LNCaP clone FGC (cell line): ENCODE measurements around the gene AFF4.

Experiments
- DNase-seq: peaks from one replicate; pipeline ENCODE4 v3.0.0-alpha.2; 2011; ENCODE audit warnings: low read depth
- H3K4me3 ChIP-seq: 2 replicates; pipeline ENCODE4 v1.5.1; 2011; ENCODE audit warnings: mild to moderate bottlenecking, low read depth, low read length, control low read depth
- TF ChIP-seq, protein P1 (sequence below): IDR thresholded peaks from 2 replicates; pipeline ENCODE4 v1.5.1; 2012; ENCODE audit warnings: mild to moderate bottlenecking; ENCODE audit not compliant: control insufficient read depth, insufficient read depth; ENCODE audit errors: extremely low read depth

Gene AFF4

DNA sequence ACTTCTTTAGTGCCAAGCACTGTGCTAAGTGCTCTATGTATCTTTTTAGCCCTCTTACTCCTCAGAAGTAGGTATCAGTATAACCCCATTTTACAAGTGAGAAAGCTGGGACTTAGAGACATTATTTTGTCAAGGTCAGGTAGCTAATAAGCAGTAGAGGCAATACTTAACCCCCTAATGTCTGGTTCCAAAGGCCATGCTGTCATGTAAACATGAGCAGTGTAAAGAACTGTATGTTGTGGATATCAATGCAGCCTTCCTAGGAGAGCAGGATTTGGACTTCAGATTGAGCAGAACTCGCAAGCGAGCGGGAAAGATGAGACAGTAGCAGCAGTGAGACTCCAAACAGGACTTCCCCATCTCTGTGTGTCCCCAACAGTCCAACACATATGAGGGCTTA, 129.4 kb downstream of the AFF4 start:
- DNase-seq: no peak
- TF ChIP-seq, protein P1, sequence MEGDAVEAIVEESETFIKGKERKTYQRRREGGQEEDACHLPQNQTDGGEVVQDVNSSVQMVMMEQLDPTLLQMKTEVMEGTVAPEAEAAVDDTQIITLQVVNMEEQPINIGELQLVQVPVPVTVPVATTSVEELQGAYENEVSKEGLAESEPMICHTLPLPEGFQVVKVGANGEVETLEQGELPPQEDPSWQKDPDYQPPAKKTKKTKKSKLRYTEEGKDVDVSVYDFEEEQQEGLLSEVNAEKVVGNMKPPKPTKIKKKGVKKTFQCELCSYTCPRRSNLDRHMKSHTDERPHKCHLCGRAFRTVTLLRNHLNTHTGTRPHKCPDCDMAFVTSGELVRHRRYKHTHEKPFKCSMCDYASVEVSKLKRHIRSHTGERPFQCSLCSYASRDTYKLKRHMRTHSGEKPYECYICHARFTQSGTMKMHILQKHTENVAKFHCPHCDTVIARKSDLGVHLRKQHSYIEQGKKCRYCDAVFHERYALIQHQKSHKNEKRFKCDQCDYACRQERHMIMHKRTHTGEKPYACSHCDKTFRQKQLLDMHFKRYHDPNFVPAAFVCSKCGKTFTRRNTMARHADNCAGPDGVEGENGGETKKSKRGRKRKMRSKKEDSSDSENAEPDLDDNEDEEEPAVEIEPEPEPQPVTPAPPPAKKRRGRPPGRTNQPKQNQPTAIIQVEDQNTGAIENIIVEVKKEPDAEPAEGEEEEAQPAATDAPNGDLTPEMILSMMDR: no peak
- no peak overlapping the region for H3K4me3 ChIP-seq

DNA sequence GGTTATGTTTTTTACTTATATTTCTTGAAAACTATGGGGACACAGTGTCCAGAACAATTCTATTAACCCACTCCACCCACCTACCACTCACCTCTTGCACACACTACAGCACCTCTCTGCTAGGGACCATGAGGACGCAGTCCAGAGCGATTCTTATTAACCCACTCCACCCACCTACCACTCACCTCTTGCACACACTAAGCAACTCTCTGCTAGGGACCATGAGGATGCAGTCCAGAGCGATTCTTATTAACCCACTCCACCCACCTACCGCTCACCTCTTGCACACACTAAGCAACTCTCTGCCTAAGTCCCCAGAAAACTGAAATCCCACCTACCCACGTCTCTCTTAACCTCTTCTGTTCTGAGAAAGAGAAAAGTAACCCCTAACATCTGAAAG, 130.8 kb downstream of the AFF4 start:
- TF ChIP-seq, protein P1: no peak
- no peak overlapping the region for H3K4me3 ChIP-seq

DNA sequence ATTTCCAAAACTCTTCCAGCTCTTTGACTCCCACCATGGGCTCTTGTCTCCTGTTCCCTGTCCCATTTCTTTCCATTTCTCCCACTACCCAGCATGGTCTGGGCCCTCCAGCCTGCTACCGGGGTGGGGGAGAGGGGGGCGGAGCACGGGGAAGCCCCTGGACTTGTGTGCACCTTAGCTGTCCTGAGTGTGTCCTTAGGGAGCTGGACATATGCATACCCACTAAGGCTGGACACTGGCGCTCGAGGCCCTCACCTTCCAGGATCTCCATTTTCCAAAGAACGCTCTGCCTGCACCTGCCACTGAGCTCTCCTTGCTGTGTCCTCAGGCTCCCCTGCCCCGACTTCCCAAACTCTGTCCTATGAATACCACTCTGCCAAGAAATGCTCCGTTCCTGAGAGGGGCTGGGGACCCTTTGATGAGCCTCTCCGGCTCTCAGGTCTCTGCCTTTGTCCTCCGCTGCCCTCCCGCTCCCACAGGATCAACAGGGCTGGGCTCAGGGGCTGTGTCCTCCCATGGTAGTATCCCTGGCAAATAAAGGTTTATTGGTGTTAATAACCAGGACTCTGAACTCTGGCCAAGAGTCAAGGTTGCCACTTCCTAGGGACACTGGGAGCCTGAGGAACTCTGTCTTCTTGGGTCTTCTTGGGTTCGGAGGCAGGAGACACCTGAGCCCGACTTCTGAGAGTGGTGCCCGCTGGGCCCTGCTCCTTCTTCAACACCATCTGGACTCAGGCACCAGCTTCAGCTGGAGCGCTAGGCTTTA, 132.2 kb downstream of the AFF4 start:
- peak overlapping the region; percentile 67 for H3K4me3 ChIP-seq
- TF ChIP-seq, protein P1: no peak
- DNase-seq: no peak

More for the DNA sequence above, 130.8 kb downstream of the AFF4 start:
- DNase-seq: no peak

DNA sequence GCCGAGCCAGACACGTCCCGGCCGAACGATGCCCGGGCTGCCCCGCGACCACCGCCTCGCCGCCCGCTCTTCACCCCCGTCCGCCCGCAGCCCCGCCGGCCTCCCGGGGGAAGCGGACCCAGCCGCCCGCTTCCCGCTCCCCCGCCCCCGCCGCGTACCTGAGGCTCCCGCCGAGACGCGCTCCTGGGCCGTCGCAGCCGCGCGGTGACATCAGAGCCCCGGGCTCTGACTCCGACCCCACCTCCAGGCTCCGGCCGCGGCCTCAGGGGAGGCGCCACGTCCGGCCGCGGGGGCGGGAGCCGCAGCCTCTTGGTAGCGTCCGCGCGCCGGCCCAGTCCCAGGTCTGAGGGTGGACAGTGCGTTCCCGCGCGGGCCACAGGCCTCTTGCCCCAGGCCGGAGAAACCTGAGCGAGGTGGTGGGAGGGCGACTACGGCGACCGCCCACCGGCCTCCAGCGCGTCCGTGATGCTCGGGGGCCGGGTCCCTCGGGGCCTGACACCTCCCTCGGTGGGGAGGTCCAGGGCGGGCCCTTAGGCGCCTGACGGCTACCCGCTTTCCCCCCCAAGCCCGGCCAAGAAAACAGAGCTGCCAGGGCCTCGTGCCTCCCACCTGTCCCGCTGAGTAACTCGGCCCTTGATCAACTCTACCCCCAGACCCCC, 132.9 kb downstream of the AFF4 start, which contains the start of gene SHROOM1:
SHROOM1 (minus strand) TSS at position 212 of the 659 bp plus-strand sequence. CDS start 4,507 bp downstream, outside the sequence.
- TF ChIP-seq, protein P1: no peak
- H3K4me3 ChIP-seq: peak within 1 kb of the TSS; percentile 67
- DNase-seq: peak; percentile 44

DNA sequence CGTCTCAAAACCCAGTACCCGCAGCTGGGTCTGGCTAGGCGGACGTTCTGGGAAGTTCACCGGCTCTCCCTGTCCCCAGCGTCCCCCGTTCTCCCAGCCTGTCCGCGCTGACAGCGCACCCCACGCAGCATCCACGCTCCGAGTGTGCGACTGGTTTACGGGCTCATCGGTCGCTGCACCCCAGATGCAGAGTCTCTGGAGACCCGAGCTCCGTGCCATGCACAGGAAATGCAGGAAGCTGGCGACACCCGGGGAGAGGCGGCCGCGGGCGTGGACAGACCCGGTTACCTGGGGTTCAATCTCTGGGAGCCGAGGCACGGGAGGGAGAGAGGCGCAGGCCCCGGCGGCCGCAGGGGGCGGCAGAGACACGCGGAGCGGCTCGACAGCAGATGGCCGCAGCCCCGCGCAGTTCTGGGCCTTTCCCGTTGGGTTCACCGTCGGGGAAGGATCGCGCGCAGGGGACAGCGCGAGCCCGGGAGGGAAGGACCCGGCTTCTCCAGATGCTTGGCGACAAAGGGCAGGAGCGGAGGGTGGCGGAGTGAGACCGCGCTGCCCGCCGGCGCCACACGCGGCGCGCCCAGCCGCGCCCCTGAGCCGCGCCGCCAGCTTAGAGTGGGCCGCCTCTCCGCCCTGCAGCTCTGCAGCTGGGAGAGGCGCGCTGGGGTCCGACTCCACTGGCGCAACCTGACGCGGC, 133.5 kb downstream of the AFF4 start:
- TF ChIP-seq, protein P1: peak; percentile 81
- DNase-seq: no peak
- H3K4me3 ChIP-seq: peak overlapping the region; percentile 67

DNA sequence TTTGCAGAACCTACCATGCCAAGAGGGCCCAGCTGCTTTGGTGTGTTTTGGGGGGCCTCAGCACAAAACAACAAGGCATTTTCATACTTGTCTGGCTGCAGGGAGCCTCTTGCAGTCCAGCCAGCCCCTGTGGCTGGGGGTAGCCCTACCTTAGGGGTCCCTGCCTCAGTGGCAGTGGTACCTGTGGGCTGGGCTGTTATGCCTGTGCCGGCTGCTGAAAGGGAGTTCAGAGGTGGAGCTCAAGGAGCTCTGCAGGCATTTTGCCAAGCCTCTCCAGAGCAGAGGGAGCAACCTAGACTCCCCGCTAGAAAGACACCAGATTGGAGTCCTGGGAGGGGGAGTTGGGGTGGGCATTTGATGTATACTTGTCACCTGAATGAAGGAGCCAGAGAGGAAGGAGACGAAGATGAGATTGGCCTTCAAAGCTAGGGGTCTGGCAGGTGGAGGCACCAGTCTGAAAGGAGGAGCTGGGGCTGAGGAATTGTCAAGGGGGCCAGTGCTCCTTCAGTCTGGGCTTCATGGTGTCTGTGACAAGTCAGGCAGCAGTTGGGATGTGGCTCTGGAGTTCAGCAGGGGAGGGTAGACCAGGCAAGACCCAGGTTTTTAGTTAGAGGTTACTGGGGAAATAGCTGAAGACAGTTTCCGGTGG, 134.5 kb downstream of the AFF4 start:
- TF ChIP-seq, protein P1: no peak
- peak overlapping the region; percentile 67 for H3K4me3 ChIP-seq
- no peak for DNase-seq
